H9 (cell line): Measurements from ENCODE around the gene NMT1. TPM values are rescaled to one million over a fixed set of nuclear protein-coding genes. Genes with fewer than 3 reads are reported as not detected.

Experiments
- DNase-seq: peaks from one replicate; pipeline ENCODE4 v3.0.0-alpha.2; 2017
- H2AFZ ChIP-seq: one replicate; pipeline ENCODE4 v1.6.1; 2013; ENCODE audit warnings: mild to moderate bottlenecking, low read length, control low read depth, moderate library complexity
- H2AK5ac ChIP-seq: 2 replicates; pipeline ENCODE4 v1.6.1; 2013; ENCODE audit warnings: low read length, control low read depth, mixed read lengths; ENCODE audit not compliant: insufficient read length
- H2BK120ac ChIP-seq: one replicate; pipeline ENCODE4 v1.6.1; 2013; ENCODE audit warnings: low read depth, mild to moderate bottlenecking, low read length, control low read depth, inconsistent platforms; ENCODE audit not compliant: poor library complexity, severe bottlenecking
- H2BK12ac ChIP-seq: 2 replicates; pipeline ENCODE4 v1.6.1; 2013; ENCODE audit warnings: low read length, control low read depth, mixed read lengths, low read depth; ENCODE audit not compliant: insufficient read length
- H2BK15ac ChIP-seq: 2 replicates; pipeline ENCODE4 v1.6.1; 2013; ENCODE audit warnings: low read depth, low read length, control low read depth
- H2BK20ac ChIP-seq: one replicate; pipeline ENCODE4 v1.6.1; 2013; ENCODE audit warnings: low read depth, mild to moderate bottlenecking, low read length, control low read depth, inconsistent platforms; ENCODE audit not compliant: poor library complexity, severe bottlenecking
- H2BK5ac ChIP-seq: 2 replicates; pipeline ENCODE4 v1.6.1; 2013; ENCODE audit warnings: low read length, control low read depth, mixed read lengths; ENCODE audit not compliant: insufficient read length
- H3K14ac ChIP-seq: 2 replicates; pipeline ENCODE4 v1.6.1; 2013; ENCODE audit warnings: low read length, control low read depth; ENCODE audit not compliant: insufficient read depth
- H3K18ac ChIP-seq: 2 replicates; pipeline ENCODE4 v1.6.1; 2013; ENCODE audit warnings: low read depth, mild to moderate bottlenecking, mixed read lengths, low read length, control low read depth; ENCODE audit not compliant: insufficient read length
- H3K23ac ChIP-seq: 2 replicates; pipeline ENCODE4 v1.6.1; 2013; ENCODE audit warnings: low read length, control low read depth, mixed read lengths, low read depth; ENCODE audit not compliant: insufficient read length
- H3K23me2 ChIP-seq: 2 replicates; pipeline ENCODE4 v1.6.1; 2013; ENCODE audit warnings: low read depth, mild to moderate bottlenecking, mixed read lengths, low read length, control low read depth; ENCODE audit not compliant: insufficient read length, poor library complexity, severe bottlenecking
- H3K27ac ChIP-seq: 2 replicates; pipeline ENCODE4 v1.5.1; 2013; ENCODE audit warnings: low read length, control low read depth, mixed read lengths, low read depth; ENCODE audit not compliant: insufficient read length
- H3K27me3 ChIP-seq: 2 replicates; pipeline ENCODE4 v1.6.1; 2013; ENCODE audit warnings: low read length, control low read depth, inconsistent platforms; ENCODE audit not compliant: insufficient read depth
- H3K4ac ChIP-seq: 2 replicates; pipeline ENCODE4 v1.6.1; 2013; ENCODE audit warnings: low read depth, mild to moderate bottlenecking, control low read depth, inconsistent platforms, low read length, moderate library complexity
- H3K4me1 ChIP-seq: 2 replicates; pipeline ENCODE4 v1.6.1; 2013; ENCODE audit warnings: low read length, control low read depth, inconsistent platforms; ENCODE audit not compliant: insufficient read depth
- H3K4me2 ChIP-seq: 2 replicates; pipeline ENCODE4 v1.6.1; 2013; ENCODE audit warnings: low read length, control low read depth, mixed read lengths; ENCODE audit not compliant: insufficient read length, insufficient read depth
- H3K56ac ChIP-seq: 2 replicates; pipeline ENCODE4 v1.6.1; 2013; ENCODE audit warnings: low read depth, mild to moderate bottlenecking, mixed read lengths, low read length, control low read depth; ENCODE audit not compliant: insufficient read length
- H3K79me1 ChIP-seq: 2 replicates; pipeline ENCODE4 v1.6.1; 2013; ENCODE audit warnings: low read depth, mild to moderate bottlenecking, moderate library complexity, low read length, control low read depth, inconsistent platforms; ENCODE audit not compliant: insufficient read depth, poor library complexity, severe bottlenecking
- H3K79me2 ChIP-seq: 2 replicates; pipeline ENCODE4 v1.6.1; 2013; ENCODE audit warnings: low read length, control low read depth, inconsistent platforms; ENCODE audit not compliant: insufficient read depth
- H3K9ac ChIP-seq: 2 replicates; pipeline ENCODE4 v1.6.1; 2013; ENCODE audit warnings: low read length, control low read depth, mixed read lengths; ENCODE audit not compliant: insufficient read length; ENCODE audit errors: extremely low read depth
- H3K9me3 ChIP-seq: one replicate; pipeline ENCODE4 v1.6.1; 2013; ENCODE audit warnings: low read depth, low read length, inconsistent platforms; ENCODE audit not compliant: control insufficient read depth
- H3T11ph ChIP-seq: one replicate; pipeline ENCODE4 v1.6.1; 2013; ENCODE audit warnings: mild to moderate bottlenecking, low read length, control low read depth, inconsistent platforms
- H4K20me1 ChIP-seq: one replicate; pipeline ENCODE4 v1.6.1; 2013; ENCODE audit not compliant: control insufficient read depth, insufficient read length, insufficient read depth
- H4K5ac ChIP-seq: 2 replicates; pipeline ENCODE4 v1.6.1; 2013; ENCODE audit warnings: low read depth, mild to moderate bottlenecking, mixed read lengths, low read length, control low read depth; ENCODE audit not compliant: insufficient read length
- H4K8ac ChIP-seq: replicated peaks from 2 replicates; pipeline ENCODE4 v1.6.1; 2013; ENCODE audit warnings: low read length, control low read depth, mixed read lengths, low read depth; ENCODE audit not compliant: insufficient read length
- H4K91ac ChIP-seq: 2 replicates; pipeline ENCODE4 v1.6.1; 2013; ENCODE audit warnings: low read depth, mild to moderate bottlenecking, moderate library complexity, mixed read lengths, low read length, control low read depth; ENCODE audit not compliant: insufficient read length
- H3K27ac Mint-ChIP-seq, 3 experiments: 2 replicates in 2 of 3; 3 replicates in 1 of 3; pipeline ENCODE4 v1.8.0; 2020 to 2021; ENCODE audit warnings: mixed read lengths in 3 of 3, mild to moderate bottlenecking in 1 of 3, moderate library complexity in 1 of 3
- H3K27me3 Mint-ChIP-seq: 2 replicates; pipeline ENCODE4 v1.8.0; 2021; ENCODE audit warnings: low read depth, mild to moderate bottlenecking, moderate library complexity, mixed read lengths
- H3K36me3 Mint-ChIP-seq, 3 experiments: 2 replicates in 2 of 3; 3 replicates in 1 of 3; pipeline ENCODE4 v1.8.0; 2020 to 2021; ENCODE audit warnings: low read depth in 3 of 3, mixed read lengths in 3 of 3; ENCODE audit not compliant: insufficient read depth in 1 of 3
- H3K4me1 Mint-ChIP-seq, 2 experiments: 2 replicates each; pipeline ENCODE4 v1.8.0; 2020; ENCODE audit warnings: mixed read lengths in 2 of 2
- H3K4me3 Mint-ChIP-seq, 2 experiments: 2 replicates in 1 of 2; 3 replicates in 1 of 2; pipeline ENCODE4 v1.8.0; 2020 to 2021; ENCODE audit warnings: mild to moderate bottlenecking in 2 of 2, mixed read lengths in 2 of 2, moderate library complexity in 1 of 2
- H3K9me3 Mint-ChIP-seq, 2 experiments: 2 replicates in 1 of 2; 3 replicates in 1 of 2; pipeline ENCODE4 v1.8.0; 2020; ENCODE audit warnings: mild to moderate bottlenecking in 2 of 2, mixed read lengths in 2 of 2, moderate library complexity in 1 of 2
- WGBS: extraction: QIAGEN DNeasy Blood & Tissue Kit; methylation state at CpG from one replicate; pipeline ENCODE4 v1.1.7; 2013; ENCODE audit warnings: missing lambda C conversion rate, low lambda C conversion rate, mixed read lengths; ENCODE audit not compliant: insufficient read length; ENCODE audit errors: extremely low coverage; 5-methylcytosine and 5-hydroxymethylcytosine counted together
- total RNA-seq: library from RNA; stranded (reverse); gene quantifications from 2 replicates; pipeline ENCODE4 v1.2.1, GENCODE V29; 2021
- TF ChIP-seq, protein P1 (sequence below): fragments of 200-600 bp; sonication (generic); conservative IDR thresholded peaks from 3 replicates; pipeline ENCODE4 v1.8.0; 2021; ENCODE audit warnings: antibody characterized with exemption, mild to moderate bottlenecking

NMT1 gene
- total RNA-seq, 1 experiment from 2014 or later, result 150 TPM

- Histone ChIP-seq H2AK5ac (no peak overlapping the region), H3T11ph (no peak overlapping the region), H4K91ac (no peak overlapping the region), H3K4ac (no peak overlapping the region), H4K20me1 (no peaks in the 10 kb centered on the region), H3K79me2 (no peaks in the 10 kb centered on the region; the same call in 1 of the 2 replicates), H2AFZ (no peak overlapping the region), H3K4me2 (no peak overlapping the region), H3K18ac (no peak overlapping the region), H2BK5ac (no peak overlapping the region), H4K5ac (no peak overlapping the region), H3K56ac (no peak overlapping the region), H3K9ac (no peak overlapping the region), H2BK15ac (no peak overlapping the region), H3K79me1 (no peaks in the 10 kb centered on the region), H3K23ac (no peak overlapping the region), H2BK120ac (no peak overlapping the region), H3K27ac (no peak overlapping the region), H3K23me2 (no peaks in the 10 kb centered on the region), H4K8ac (no peak overlapping the region), H3K27me3 (no peaks in the 10 kb centered on the region), H2BK20ac (no peak overlapping the region), H2BK12ac (no peak overlapping the region), H3K4me1 (no peaks in the 10 kb centered on the region), H3K9me3 (no peaks in the 10 kb centered on the region), H3K14ac (no peak overlapping the region)
- Mint-ChIP-seq H3K9me3 (no peaks in the 10 kb centered on the region), H3K4me1 (peaks cover 0 to 7% of the 10 kb centered on the region in 2 experiments; a peak in 2 of 4 replicates), H3K36me3 (peaks cover 54 to 89% (median 77%) of the 10 kb centered on the region in 3 experiments), H3K4me3 (0 out of 5 replicates have a peak overlapping the region, but pooled peaks of 1 of the 2 experiments have one; percentile 16), H3K27ac (peak overlapping the region in 1 of 3 experiments; percentile 66; a peak in 1 of 7 replicates), H3K27me3 (no peaks in the 10 kb centered on the region)
- TF ChIP-seq, protein P1, sequence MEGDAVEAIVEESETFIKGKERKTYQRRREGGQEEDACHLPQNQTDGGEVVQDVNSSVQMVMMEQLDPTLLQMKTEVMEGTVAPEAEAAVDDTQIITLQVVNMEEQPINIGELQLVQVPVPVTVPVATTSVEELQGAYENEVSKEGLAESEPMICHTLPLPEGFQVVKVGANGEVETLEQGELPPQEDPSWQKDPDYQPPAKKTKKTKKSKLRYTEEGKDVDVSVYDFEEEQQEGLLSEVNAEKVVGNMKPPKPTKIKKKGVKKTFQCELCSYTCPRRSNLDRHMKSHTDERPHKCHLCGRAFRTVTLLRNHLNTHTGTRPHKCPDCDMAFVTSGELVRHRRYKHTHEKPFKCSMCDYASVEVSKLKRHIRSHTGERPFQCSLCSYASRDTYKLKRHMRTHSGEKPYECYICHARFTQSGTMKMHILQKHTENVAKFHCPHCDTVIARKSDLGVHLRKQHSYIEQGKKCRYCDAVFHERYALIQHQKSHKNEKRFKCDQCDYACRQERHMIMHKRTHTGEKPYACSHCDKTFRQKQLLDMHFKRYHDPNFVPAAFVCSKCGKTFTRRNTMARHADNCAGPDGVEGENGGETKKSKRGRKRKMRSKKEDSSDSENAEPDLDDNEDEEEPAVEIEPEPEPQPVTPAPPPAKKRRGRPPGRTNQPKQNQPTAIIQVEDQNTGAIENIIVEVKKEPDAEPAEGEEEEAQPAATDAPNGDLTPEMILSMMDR, result peak; percentile 96
- DNase-seq, result peak; percentile 96
- no CpG with 5 or more reads among the region's 9 CpGs for WGBS
Observed at GRCh38 chr17:45098869-45099616, 37.9 kb downstream of the NMT1 start.
